ENCODE results near the gene GDI2. TPM values are rescaled to one million over a fixed set of nuclear protein-coding genes. Genes with fewer than 3 reads are reported as not detected.
"Not testable (repeated sequence)": the region's sequence is repeated elsewhere in the genome, so short reads cannot be mapped to it uniquely, and the experiment has no call there.

GDI2 gene
- polyA plus RNA-seq, 3 donors: 284 to 348 (median 304) TPM

DNA sequence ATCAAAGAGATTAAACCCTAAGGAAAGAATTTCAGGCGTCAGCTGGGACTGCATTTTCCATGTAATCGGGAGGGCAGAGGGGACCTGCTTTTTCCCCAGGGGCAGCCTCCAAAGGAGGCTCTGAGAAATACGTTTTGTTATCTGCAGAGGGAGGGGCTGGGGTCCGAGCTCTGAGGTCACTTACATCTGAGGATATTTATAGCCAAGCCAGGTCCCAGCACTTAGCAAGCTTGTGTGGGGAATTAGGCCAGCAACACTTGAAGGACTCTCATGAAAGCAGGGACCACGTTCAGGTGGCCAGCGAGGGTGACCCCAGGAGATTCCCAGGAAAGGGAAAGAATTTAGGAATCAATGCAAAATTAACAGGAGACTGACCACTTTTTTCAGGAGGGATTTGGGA is 20.6 kb upstream of the GDI2 start:
- DNase-seq (ENCODE audit: extremely low read depth in 1 of 11, low read depth in 9 of 11, low spot score in 4 of 11): no peak

DNA sequence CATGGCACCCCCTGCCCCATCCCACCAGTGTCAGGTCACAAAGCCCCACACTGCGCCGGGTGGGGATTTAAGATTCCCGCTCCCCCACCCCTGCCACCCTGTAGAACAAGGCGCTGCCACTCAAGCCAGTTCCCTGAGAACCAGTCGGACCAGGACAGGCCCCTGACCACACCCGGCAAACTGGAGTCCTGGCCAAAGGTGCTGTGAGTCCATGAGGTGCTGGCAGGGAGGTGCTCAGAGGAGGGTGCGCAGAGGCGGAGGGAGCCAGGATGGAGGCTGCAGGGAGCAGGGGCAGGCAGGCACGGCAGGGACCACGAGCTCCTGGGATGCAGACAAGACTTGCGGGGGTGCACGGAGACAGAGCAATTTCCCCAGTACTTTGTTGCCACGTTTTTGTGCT is 19.7 kb upstream of the GDI2 start:
- DNase-seq (ENCODE audit: extremely low read depth in 1 of 11, low read depth in 9 of 11, low spot score in 4 of 11): no peak

DNA sequence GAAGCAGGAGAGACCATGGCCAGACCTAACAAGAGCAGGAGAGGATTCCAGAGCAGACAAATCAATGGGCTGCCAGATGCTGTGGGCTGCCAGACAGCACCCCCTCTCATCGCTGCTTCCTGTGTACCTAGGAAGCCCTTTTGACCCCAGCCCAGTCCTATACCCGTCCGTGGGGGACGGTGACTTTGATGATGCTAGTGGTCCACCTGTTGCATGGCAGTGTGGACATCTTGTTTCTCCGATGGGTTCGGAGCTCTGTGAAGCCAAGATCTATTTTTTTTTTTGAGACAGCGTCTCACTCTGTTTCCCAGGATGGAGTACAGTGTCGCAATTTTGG is 18.2 kb upstream of the GDI2 start:
- no peak for DNase-seq (ENCODE audit: extremely low read depth in 1 of 11, low read depth in 9 of 11, low spot score in 4 of 11)

DNA sequence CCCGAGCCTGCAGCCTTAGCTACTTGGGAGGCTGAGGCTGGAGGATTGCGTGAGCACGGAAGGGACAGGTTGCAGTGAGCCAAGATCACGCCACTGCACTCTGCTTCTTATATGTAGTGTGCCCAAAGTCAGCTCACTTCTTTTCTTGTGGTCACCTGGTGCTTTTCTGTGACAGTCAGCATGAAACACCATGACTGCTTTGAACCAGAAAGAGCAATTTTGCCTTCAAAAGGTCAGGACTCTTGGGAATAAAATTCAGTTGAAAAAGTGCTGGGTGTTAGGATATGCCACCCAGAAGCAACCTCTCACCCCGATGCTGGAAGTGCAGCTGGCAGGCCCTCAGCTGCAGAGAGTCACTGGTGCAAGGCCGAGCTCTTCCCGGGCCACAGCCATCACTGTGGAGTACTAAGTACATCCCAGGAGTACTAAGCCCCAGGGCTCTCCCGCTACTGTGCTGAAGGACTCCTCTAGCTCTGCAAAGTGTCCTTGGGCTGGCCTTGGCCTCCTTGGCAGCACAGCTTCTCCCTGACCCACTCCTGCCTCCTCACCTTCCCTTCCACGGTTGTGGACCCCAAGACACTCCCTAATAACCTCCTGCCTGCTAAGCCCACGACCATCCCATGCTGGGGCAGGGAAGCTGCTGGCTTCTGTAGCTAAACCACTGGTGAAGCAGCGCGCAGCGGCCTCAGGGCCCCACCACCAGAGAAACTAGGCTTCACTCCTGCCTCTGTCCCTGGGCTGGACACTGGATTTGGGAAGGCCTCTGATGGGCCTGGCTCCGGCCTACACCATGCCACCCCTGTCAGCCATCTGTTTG is 17.6 kb upstream of the GDI2 start:
- no peak for DNase-seq (ENCODE audit: extremely low read depth in 1 of 11, low read depth in 9 of 11, low spot score in 4 of 11)

DNA sequence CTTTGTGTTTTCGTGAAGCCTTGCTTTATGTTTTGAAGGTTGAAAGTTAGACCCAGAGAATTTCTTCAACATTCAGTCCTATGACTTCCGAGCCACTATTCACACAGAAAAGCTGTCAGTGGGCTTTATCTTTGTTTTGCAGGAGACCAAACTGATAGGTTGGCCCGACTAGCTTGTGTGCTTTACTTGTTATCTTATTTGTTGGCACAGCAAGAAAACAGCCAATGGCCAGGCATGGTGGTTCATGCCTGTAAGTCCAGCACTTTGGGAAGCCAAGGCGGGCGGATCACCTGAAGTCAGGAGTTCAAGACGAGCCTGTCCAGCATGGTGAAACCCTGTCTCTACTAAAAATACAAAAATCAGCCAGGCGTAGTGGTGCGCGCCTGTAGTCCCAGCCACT is 16.0 kb upstream of the GDI2 start:
- DNase-seq (ENCODE audit: extremely low read depth in 1 of 11, low read depth in 9 of 11, low spot score in 4 of 11): no peak

DNA sequence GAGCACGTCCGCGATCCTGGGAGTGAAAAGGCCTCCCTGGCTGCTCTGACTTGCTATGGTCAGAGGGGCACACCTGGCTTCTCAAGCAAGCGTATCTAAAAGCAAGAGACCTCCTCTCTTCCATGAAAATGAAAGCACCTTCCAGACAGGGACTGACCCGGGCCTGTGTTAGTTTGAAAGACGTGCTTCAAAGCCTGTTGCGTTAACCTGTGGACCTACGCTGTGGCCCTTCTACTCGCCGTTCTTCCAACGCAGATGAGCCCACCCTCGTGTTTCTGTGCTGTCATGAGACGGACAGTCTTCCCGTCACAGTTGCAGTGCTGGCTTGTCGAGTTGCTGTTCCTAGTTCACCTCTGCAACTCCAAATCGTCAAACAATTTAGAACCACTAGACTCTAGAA is 15.5 kb upstream of the GDI2 start:
- DNase-seq (ENCODE audit: extremely low read depth in 1 of 11, low read depth in 9 of 11, low spot score in 4 of 11): no peak

DNA sequence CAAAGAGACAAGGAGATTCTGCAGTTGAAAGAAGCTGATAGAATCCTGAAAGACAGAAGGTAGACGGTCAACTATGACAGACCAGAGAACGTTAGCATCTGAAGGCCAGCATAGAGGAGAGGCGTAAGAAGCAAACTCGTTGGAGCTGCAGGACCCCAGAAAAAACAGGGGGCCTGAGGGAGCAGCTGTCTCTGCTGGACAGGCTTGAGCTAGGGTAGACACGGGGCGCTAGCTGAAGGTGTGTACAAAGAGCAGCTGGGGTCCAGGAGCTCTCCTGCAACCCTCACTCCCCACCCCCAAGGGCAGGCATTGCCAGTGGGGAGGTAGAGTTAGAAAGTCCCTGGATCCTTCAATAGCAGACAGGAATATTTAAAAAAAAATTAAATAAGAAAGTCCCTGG is 14.6 kb upstream of the GDI2 start:
- no peak for DNase-seq (ENCODE audit: extremely low read depth in 1 of 11, low read depth in 9 of 11, low spot score in 4 of 11)

DNA sequence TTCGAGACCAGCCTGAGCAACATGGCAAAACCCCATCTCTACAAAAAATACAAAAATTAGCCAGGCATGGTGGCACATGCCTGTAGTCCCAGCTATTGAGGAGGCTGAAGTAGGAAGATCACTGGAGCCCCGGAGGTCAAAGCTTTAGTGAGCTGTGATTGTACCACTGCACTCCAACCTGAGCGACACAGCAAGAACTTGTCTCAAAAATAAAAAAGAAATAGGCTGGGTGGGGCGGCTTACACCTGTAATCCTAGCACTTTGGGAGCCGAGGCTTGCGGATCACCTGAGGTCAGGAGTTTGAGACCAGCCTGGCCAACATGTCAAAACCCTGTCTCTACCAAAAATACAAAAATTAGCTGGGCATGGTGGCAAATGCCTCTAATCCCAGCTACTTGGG is 13.3 kb upstream of the GDI2 start:
- DNase-seq (ENCODE audit: extremely low read depth in 1 of 11, low read depth in 9 of 11, low spot score in 4 of 11): not testable (repeated sequence)

DNA sequence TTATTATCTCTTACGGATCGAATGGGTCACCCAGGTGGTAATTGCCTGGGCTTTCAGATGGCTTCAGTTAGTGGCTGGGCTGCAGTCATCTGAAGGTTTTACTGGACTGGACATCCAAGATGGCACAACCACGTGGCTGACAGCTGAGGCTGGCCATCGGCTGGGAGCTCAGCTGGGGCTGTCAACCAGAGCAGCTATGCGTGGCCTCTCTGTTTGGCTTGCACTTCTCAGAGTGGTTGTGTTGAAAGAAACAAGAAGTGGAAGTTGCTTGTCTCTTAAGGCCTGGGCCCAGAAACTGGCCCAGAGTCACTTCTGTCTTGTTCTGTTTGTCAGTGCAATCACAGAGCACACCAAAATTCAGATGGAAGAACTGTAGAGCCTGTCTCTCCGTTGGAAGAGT is 5.7 kb upstream of the GDI2 start:
- DNase-seq (ENCODE audit: extremely low read depth in 1 of 11, low read depth in 9 of 11, low spot score in 4 of 11): no peak

DNA sequence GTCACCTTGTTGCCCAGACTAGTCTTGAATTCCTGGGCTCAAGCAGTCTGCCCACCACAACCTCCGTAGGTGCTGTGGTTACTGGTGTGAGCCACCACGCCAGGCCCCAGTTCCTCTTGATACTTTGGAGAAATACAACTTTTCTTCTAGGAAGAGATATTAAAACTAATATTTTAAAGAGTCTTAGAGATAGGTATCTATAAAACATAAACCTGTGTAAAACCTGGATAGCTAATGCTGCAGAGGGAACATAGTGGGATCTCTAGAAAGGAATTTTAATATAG is 4.8 kb upstream of the GDI2 start:
- no peak for DNase-seq (ENCODE audit: extremely low read depth in 1 of 11, low read depth in 9 of 11, low spot score in 4 of 11)

DNA sequence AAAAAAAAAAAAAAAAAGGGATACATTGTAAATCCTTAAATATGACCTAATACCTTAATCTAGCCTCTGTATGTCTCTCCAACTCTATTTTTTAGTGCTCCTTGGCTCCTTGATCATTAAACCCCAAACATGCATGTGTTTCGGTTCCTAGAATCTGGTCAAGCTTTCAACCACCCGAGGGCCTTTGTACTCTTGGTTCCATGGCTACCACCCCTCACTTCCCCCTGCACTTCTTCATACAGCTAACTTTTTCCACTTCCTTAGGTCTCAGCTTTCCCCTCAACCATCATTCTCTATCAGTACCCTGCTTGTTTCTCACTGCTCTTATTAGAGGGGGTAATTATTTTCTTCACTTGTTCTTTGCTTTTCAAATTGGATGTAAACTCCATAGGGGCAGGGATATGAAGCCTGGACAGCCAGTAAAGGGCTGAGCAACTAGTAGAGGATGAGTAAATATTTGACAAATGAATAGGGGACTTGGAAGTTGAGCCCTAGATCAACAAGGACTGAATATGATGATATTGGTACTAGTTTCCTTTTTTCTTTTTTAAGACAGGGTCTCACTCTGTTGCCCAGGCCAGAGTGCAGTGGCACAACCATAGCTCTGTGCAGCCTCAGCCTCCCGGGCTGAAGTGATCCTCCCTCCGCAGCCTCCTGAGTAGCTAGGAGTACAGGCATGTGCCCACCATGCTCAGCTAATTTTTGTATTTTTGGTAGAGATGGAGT is 4.3 kb upstream of the GDI2 start:
- no peak for DNase-seq (ENCODE audit: extremely low read depth in 1 of 11, low read depth in 9 of 11, low spot score in 4 of 11)

DNA sequence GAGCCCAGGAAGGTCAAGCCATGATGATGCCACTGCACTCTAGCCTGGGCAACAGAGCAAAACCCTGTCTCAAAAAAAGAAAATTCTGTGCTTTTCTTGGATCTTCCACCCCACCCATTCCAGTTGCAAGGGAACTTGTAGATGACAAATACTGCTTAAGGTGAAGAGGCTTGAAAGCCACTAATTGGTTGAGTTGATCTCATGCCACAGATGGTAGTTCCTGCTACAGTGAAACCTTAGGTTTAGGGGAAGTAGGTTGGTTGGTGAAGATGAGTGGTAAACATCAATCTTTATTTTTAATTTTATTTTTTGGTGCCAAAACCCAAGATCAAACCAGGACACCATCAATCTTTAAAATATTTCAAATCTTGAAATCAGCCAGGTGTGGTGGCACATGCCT is 2.9 kb upstream of the GDI2 start:
- DNase-seq (ENCODE audit: extremely low read depth in 1 of 11, low read depth in 9 of 11, low spot score in 4 of 11): no peak

DNA sequence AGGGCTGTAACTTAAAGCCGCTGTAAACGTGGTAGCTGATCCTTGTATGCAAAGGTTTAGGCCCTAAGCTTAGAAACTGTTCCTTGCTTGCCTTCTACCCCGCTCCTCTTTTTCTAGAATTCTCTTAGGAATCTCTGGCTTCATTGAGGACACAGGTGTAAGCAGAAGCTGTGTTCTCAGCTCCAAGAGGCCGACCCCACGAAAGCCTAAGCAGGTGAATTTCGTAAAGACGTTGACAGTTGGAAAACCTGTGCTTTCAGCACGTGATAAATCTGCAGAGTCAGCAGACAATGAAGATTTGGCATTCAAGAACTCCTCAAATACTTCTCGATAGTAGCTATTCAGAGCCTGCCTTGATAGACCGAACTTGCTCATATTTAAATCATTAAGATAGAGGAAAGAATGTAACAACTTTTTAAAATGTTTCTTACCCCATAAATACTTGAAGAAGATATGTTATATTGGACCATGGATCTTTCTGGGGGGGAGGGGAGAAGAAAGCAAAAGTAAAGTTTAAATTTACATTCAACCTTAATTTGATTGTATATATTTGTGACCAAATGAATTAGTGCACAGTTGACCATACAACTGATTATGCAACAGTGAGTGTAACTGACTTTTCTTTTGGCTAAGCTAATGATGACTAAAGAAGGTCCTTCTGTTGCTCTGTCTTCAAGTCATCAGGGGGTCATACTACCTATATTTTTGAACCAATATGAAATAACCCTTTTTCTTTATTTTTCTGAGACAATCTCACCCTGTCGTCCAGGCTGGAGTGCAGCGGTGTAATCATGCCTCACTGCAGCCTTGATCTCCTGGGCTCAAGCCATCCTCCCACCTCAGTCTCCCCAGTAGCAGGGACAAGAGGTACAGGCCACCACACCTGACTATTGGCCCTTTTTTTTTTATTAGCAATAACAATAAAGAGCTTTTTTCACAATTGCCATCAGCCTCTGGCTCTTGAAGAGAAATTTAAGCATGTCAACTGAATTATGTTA is 1.2 kb upstream of the GDI2 start:
- peak in 2 of 11 donors; percentile 13 to 39 for DNase-seq (ENCODE audit: extremely low read depth in 1 of 11, low read depth in 9 of 11, low spot score in 4 of 11)

DNA sequence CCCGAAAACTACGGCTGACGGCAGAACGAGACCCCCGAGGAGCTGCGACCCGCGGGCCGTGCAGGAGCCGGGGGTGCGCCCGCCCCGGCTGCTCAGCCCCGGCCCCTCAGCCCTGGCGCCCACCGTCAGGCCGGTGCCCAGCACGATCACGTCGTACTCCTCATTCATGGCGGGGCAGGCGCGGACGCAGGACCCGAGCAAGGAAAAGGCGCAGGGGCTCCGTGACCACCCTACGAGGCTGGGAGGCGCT is 218 bp downstream of the GDI2 start:
- DNase-seq (ENCODE audit: extremely low read depth in 1 of 11, low read depth in 9 of 11, low spot score in 4 of 11): no peak

DNA sequence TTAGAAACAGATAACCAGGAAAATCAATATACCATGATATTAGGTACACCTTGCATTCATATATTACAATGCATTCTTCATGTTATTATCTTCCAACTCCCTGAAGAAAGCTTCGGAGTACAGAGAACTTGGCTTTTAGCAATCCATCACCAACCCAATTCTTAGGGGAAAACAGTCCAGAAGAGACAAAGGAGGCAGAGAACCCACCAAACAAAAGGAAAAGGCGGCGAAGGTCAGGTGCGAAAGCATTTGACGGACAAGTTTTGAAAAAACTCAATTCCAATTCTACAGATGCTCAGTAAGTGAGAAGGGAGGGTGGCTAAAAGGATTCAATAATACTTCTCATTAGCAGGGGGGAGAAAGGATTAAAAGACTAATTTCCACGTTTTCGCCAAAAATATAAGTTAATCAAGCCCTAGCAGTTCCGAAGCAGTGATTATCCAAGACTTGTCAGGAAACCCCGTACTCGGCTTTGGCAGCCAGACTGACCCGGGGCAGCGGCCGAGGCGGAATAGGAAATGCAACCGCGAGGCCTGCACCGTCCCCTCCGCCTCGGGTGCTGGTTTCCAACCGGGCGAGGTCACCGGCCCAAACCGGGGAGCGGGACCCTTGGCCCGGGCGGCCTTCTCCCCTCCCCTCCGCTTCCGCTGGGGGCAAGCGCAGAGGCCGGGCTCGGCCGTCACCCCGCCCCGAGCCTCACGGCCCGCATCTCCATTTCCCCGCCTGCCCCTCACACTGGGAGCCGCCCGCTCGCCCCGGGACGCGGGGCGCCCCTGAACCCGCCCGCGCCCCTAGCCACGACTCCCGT is 747 bp downstream of the GDI2 start:
- DNase-seq (ENCODE audit: extremely low read depth in 1 of 11, low read depth in 9 of 11, low spot score in 4 of 11): peak in 6 of 11 donors; percentile 18 to 45 (median 22)

DNA sequence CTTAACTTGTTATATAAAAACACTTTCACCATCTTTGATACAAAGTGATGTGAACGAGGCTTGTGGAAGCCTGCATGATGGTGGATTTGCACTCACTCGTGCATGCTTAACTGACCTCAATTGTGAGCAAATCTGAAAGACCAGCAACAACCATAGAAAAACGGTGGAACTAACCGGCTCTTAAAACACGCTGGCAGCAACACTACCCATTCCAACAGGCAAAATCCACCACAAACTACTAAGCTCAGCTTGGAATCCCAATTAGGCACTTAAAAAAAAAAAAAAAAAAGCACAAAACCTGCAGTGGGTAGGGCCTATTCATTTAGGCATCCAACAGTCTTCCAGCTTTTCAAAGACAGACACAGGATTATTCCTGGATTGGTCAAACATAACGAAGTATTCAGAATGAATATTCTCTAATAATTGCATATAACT is 1.8 kb downstream of the GDI2 start:
- peak in 4 of 11 donors; percentile 3 to 13 (median 8) for DNase-seq (ENCODE audit: extremely low read depth in 1 of 11, low read depth in 9 of 11, low spot score in 4 of 11)

DNA sequence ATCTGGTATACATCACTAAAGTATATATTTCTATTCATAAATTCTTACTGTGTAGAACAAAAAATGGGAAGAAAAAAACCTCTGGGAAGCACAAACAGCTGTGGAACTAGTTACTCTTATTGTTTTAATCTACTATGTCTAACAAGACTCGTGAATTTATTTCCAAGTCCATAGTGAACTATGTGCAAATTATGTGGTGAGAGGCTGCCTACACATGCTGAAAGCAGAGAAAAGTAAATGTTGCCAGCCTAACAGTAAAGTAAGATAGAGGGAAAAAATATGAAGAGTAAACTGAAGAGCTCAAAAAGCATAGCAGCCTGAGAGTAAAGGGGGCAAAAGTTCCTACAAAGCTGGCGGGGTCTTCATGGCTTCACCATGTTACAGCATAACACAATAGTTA is 3.0 kb downstream of the GDI2 start:
- no peak for DNase-seq (ENCODE audit: extremely low read depth in 1 of 11, low read depth in 9 of 11, low spot score in 4 of 11)

DNA sequence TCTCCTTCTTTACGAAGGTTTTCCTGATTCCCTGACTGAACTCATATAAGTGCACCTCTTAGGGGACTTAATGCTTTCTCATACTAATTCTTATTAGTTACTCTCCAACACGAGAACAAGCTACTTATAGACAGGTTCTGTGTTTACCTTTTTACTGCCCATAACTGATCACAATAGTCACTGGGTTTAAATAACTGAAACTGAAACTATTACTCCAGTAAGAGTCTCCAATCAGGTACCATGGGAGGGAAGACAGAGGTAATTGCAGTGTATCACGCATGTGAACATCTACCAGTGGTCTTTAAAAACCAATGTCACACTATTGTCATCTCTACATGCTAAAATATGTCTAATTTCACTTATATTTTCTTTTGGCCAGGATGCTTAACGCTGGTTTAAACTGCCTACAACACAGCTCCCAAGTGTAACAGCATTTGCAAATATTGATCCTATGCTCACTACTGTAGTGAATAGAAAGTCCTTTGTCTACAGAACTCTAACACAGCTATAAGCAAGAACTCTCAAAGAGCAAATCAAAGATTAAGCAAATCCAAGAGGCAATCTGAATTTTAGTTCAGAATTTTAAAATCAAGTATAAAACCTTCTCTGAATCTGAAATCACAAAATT is 3.6 kb downstream of the GDI2 start:
- DNase-seq (ENCODE audit: extremely low read depth in 1 of 11, low read depth in 9 of 11, low spot score in 4 of 11): no peak
